ENCODE results near the gene PTPRT.

The PTPRT gene

DNA sequence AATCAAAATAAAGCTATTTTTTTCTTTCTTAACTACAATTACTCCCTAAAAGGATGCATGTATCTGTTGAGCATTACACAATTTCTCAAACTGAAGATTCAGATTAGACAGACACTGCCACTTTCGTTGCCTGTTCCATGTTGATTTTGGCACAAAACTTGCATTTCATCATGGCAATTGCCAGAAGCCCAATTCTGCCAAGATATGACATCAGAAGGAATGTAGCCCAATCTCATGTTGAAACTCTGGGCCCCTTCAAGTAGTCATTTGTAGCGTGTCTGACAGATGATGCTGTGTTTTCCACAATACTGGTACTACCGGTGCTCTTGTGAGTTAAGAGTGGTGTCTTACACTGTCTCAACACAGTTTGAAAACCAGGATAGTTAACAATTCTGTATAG is 705.4 kb downstream of the PTPRT start:
- H3K4me3 ChIP-seq (ENCODE audit: low read length): no peak overlapping the region
- no peak for DNase-seq (ENCODE audit: low read depth, low spot score)

GRCh38 chr20:42483730-42484303 is 705.9 kb downstream of the PTPRT start:
- DNase-seq (ENCODE audit: low read depth, low spot score): peak; percentile 33

DNA sequence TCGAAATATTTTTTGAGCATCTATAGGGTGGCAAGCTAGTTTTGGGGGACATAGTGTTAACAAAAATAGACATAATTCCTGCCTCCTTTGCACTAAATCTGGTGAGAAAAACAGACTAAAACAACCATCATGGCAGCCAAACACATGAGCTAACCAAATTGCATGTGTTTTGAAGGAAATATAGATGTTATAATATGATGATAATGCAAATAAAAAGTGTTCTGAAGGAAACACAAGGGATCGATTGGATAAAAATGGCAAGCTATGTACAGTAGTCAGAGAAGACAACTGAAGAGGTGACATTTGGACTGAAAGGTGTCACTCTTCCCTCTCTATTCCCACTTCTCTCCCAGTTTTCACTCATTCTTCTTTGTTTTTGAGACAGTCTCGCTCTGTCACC is 706.9 kb downstream of the PTPRT start:
- H3K4me3 ChIP-seq (ENCODE audit: low read length): no peak overlapping the region
- no peak for DNase-seq (ENCODE audit: low read depth, low spot score)

More at GRCh38 chr20:42483730-42484303, 705.9 kb downstream of the PTPRT start:
- H3K4me3 ChIP-seq (ENCODE audit: low read length): no peak overlapping the region

DNA sequence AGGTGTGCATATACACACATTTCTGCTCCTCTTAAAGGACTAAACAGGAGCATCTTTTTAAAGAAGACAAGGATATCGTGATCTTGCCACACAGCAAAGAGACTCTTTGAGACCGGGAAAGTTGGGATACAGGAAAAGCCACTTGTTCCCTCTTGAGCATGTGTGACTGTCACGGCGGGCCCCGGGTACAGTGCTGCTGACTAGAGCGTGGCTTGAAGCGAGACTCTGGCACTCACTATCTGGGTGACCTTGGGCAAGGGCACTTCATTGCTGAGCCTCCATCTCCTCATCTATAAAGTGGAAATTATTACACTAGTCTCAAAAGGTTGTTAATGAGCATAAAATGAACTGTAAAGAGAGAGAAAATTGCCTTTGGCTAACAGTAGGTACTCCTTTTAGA is 713.9 kb downstream of the PTPRT start:
- no peak for DNase-seq (ENCODE audit: low read depth, low spot score)

GRCh38 chr20:42474646-42475045 is 715.1 kb downstream of the PTPRT start:
- no peak for DNase-seq (ENCODE audit: low read depth, low spot score)
- H3K4me3 ChIP-seq (ENCODE audit: low read length): no peak overlapping the region

More for the DNA sequence above, 713.9 kb downstream of the PTPRT start:
- H3K4me3 ChIP-seq (ENCODE audit: low read length): no peak overlapping the region

DNA sequence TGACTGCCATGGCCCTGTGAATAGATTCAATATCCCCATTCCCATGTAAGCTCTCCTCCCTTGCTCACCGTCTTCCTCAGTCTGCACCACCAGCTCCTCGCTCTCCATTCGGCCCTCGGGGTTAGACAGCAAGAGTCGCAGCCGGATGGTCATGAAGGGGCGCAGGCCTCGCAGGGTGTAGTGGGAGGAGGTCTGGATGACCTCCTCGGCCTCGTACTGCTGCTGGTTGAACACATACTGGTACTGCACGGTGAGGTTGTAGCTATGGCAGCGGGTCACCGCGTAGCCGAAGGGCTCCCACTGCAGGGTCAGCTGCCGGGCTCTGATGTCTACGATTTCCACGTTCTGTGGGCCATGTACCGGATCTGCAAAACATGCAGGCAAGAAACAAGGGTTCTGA is 717.5 kb downstream of the PTPRT start:
- no peak for DNase-seq (ENCODE audit: low read depth, low spot score)

GRCh38 chr20:42461965-42462593 is 727.6 kb downstream of the PTPRT start:
- no peak for DNase-seq (ENCODE audit: low read depth, low spot score)
- no peak overlapping the region for H3K4me3 ChIP-seq (ENCODE audit: low read length)

More for the DNA sequence above, 717.5 kb downstream of the PTPRT start:
- no peak overlapping the region for H3K4me3 ChIP-seq (ENCODE audit: low read length)

DNA sequence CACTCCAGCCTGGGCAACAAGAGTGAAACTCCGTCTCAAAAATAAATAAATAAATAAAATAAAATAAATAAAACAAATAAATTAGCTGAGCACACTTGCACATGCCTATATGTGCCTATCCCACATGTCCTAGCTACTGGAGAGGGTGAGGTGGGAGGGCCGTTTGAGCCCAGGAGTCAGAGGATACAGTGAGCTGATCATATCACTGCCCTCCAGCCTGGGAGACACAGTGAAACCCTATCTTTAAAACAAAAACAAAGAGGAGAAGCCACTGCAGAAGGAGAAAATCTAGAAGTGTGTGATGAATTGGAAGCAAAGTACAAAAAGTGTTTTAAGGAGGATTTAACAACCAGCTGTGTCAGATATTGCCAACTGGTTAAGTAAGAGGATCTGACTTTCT is 728.4 kb downstream of the PTPRT start:
- no peak overlapping the region for H3K4me3 ChIP-seq (ENCODE audit: low read length)
- DNase-seq (ENCODE audit: low read depth, low spot score): no peak

- no peak overlapping the region for H3K4me3 ChIP-seq (ENCODE audit: low read length)
Measured at GRCh38 chr20:42447270-42447669, 742.4 kb downstream of the PTPRT start.

DNA sequence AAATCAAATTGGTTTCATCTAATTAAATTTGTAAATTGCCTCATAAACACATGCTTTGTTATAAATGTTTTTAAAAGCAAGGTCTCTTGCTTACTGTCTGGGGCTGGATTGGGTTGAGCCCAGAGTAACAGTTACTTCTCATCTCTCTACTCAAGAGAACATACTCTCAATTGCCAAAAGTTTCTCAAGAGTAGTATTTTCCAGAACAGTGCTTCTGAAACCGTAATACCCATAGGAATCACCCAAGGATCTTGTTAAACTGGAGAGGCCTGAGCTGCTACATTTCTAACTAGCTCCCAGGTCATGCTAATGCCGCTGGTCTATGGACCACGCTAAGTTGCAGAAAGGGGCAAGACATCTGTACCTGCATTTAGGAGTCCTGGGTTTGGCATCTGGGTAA is 744.9 kb downstream of the PTPRT start:
- H3K4me3 ChIP-seq (ENCODE audit: low read length): no peak overlapping the region
- DNase-seq (ENCODE audit: low read depth, low spot score): no peak

More at GRCh38 chr20:42447270-42447669, 742.4 kb downstream of the PTPRT start:
- DNase-seq (ENCODE audit: low read depth, low spot score): no peak

DNA sequence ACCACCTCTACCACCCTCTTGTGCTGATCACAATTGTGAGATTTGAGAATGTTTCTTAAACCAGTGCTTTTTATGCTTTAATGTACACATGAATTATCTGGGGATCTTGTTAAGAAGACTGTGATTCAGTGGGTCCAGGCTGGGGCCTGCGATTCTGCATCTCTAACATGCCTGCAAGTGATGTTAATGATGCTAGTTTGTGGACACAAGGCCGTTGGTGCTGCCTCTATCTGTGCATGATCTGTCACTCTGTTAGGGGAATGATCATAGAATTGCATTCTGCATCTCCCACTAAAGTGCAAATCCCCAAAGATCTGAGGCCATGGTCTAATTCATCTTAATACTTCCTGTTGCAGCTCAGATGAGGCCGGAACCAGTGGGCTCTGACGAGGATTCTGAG is 746.5 kb downstream of the PTPRT start:
- H3K4me3 ChIP-seq (ENCODE audit: low read length): no peak overlapping the region
- no peak for DNase-seq (ENCODE audit: low read depth, low spot score)

DNA sequence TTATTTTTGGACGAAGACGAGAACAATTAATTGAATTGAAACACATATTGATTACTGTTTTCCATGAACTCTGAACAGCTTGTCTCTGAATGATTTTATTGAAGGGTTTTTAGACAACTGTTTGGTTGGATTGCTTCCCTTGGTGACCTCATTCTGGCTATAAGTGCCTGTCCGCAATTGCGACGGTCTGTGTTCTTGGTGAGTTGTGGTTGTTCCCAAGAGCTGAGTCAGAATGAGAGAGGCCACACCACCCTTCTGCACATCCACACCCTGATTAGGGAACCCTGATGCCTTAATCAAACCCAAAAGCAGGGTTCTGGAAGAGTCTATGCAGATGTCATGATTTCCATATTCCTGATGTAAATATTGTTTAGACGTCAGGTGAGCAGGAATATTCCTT is 747.0 kb downstream of the PTPRT start:
- DNase-seq (ENCODE audit: low read depth, low spot score): no peak
- no peak overlapping the region for H3K4me3 ChIP-seq (ENCODE audit: low read length)

DNA sequence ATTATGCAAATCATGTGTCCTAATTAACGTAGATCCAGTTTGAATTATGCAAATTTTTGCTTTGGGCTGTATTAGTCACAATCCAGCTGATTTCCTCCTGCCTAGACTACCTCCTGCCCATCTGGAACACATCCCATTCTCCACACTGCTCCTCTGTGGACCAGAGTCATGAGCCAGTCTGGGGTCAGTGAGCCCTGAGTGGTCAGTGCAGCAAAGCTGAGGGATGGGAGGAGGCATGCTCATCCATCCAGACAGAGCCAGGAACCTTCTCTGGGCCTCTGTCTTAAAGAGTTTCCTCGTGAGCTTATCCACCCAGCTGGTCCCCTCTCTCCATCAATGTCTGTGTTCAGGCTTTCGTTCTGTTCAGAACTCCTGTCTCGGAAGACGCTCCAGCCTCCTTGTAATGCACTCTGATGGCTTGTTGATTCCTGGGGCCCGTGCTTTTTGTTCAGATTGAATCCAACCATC is 747.8 kb downstream of the PTPRT start:
- H3K4me3 ChIP-seq (ENCODE audit: low read length): no peak overlapping the region
- no peak for DNase-seq (ENCODE audit: low read depth, low spot score)

DNA sequence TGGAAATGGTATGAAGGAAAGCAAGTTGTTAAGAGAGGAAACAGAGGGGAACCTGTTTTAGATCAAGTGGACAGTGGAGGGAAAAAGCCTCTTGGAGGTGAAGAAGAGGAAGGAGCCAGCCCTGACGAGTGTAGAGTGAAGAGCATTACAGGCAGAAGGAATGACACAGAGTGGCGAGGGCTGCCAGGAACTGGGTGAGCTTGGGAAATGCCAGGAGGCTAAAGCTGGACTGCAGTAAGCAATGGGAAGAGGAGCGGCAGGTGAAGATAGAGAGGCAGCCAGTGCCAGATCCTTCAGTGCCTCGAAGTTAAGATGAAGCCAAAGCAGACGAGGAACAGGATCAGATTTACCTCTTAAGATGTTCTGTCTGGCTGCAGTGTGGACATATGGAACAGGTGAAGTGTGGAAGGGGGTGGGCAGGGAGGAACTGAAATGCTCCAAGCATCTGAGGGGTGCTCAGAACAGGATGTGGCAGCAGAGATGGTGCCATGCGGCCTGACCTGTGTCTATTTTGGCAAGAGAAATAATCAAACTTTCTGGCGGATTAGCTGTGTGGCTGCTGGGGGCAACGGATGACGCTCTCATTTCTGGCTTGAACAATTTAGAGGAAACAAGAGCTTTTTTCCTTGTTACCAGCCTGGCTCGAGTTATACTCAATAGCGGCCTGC is 748.4 kb downstream of the PTPRT start:
- no peak for DNase-seq (ENCODE audit: low read depth, low spot score)
- H3K4me3 ChIP-seq (ENCODE audit: low read length): no peak overlapping the region

GRCh38 chr20:42435230-42435629 is 754.5 kb downstream of the PTPRT start:
- H3K4me3 ChIP-seq (ENCODE audit: low read length): no peak overlapping the region
- DNase-seq (ENCODE audit: low read depth, low spot score): no peak

DNA sequence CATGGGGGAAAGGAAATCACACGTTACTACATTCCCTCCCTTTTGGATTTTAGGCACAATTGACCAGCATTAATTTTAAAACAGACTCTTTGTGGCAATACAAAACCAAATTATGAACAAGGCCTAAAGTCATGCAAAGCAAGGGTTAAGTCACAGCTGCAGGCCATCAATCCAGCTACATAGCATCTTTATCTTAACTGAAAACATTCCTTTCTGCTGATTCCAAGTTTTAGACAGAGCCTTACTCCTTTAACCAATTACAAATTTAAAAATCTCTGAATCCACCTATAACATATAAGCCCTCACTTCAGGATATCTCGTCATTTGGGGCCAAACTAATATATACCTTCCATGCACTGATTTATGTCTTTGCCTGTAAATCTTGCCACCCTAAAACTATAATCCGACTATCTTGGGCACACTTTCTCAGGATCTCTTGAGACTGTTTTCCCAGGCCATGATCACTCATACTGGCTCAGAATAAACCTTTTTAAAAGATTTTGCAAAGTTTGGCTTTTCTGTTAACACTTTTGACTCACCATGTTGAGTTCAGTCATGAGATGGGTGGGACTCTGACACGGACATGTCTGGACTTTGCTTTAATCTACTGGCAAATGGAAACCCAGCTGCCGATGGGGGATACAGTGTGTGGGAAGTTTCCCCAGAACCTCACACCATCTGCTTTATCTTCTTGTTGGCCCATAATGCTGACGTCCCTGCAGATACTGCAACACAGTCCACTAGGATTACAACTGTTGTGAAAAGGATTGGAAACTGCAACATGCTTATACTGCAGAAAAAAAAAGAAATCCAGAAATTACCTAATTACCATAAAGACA is 757.0 kb downstream of the PTPRT start:
- no peak for DNase-seq (ENCODE audit: low read depth, low spot score)
- no peak overlapping the region for H3K4me3 ChIP-seq (ENCODE audit: low read length)

DNA sequence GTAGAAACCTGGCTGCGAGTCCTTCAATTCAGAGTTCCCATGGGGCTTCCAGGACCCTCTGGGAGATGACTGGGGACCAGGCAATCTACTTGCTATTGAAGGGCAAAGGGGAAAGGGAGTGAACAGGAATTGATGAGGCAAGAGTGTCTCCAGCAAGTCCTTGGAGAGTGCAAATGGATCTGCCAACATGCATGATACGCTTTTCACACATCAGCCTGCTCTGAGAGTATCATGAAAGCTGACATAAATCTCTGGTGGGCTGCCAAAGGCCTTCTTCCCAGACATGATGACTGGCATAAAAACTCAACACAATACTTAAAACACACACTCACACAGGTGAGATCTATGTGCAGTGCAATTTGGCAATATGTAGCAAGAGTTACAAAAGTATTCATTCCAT is 759.1 kb downstream of the PTPRT start:
- DNase-seq (ENCODE audit: low read depth, low spot score): no peak
- H3K4me3 ChIP-seq (ENCODE audit: low read length): no peak overlapping the region

DNA sequence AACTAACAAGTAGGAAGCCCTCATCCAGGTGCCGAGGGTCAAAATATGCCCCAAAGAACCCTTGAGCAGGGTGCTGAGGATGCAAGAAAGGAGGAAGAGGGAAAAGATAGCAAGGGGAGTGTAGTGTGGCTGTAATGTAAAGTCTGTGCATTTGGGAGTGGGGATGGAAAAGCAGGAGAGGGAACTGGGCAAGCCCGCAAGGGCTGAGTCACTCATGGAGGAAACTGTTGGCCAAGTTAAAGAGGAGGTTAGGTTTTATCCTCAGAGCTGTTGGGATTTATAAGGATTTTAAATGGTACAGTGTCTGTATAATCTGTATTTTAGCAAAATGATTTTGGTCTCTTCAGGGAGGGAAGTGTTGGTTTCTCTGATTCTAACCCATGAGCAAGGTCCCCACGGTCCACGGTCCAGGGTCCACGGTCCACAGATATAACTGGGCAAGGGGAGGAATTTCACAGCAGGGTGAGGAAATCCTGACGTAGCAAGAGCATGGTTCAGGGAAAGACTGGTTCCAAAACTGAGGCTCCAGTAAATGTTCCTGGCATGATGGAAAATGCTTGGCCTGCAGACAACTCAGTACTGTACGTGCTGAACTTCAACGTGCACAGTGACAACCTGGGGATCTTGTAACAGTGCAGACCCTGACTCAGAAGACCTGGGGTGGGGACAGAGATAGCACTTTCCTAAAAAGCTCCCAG is 759.8 kb downstream of the PTPRT start:
- no peak for DNase-seq (ENCODE audit: low read depth, low spot score)
- H3K4me3 ChIP-seq (ENCODE audit: low read length): no peak overlapping the region

Data from Jurkat, Clone E6-1 (cell line).